H1 (cell line): ENCODE measurements around the gene CWC25. TPM values are rescaled to one million over a fixed set of nuclear protein-coding genes. Genes with fewer than 3 reads are reported as not detected.

ENCODE experiments used
- CTCF ChIA-PET: fragments of 300-600 bp; sonication (Branson Sonifier 250); formaldehyde crosslinking; loops from one replicate; lab custom pipeline; 2021; ENCODE audit not compliant: partially characterized antibody; lab: Charles Lee
- POLR2A ChIA-PET: fragments of 300-600 bp; sonication (Branson Sonifier 250); formaldehyde crosslinking; loops from one replicate; lab custom pipeline; 2021; ENCODE audit warnings: inconsistent platforms; ENCODE audit not compliant: partially characterized antibody; lab: Charles Lee
- DNase-seq, 2 experiments: peaks; one replicate each; pipeline versions ENCODE4 v3.0.0 to v3.0.0-alpha.2; 2010 to 2022; ENCODE audit warnings: low spot score in 2 of 2, low read depth in 1 of 2, mixed read lengths in 1 of 2
- FAIRE-seq: peaks from 2 replicates; lab custom pipeline; 2011; peaks lifted over from hg19 to GRCh38; lab: Jason Lieb, UNC
- H2AFZ ChIP-seq: 2 replicates; pipeline ENCODE4 v1.8.1; 2012; ENCODE audit warnings: low read length, inconsistent platforms
- H2AK5ac ChIP-seq: 2 replicates; pipeline ENCODE4 v1.6.1; 2013; ENCODE audit warnings: low read depth, low read length
- H2BK120ac ChIP-seq: replicated peaks from 2 replicates; pipeline ENCODE3; 2013; ENCODE audit warnings: low read depth, low read length, inconsistent platforms
- H2BK12ac ChIP-seq: 2 replicates; pipeline ENCODE4 v1.6.1; 2013; ENCODE audit warnings: low read depth, low read length
- H2BK15ac ChIP-seq: 2 replicates; pipeline ENCODE4 v1.6.1; 2013; ENCODE audit warnings: low read length
- H2BK20ac ChIP-seq: 2 replicates; pipeline ENCODE4 v1.6.1; 2013; ENCODE audit warnings: low read length
- H2BK5ac ChIP-seq: 2 replicates; pipeline ENCODE4 v1.6.1; 2013; ENCODE audit warnings: low read depth, low read length
- H3K14ac ChIP-seq: 2 replicates; pipeline ENCODE4 v1.6.1; 2013; ENCODE audit warnings: inconsistent platforms; ENCODE audit not compliant: insufficient read length
- H3K18ac ChIP-seq: 2 replicates; pipeline ENCODE4 v1.6.1; 2013; ENCODE audit warnings: low read length; ENCODE audit errors: extremely low read depth
- H3K23ac ChIP-seq: 2 replicates; pipeline ENCODE4 v1.6.1; 2013; ENCODE audit warnings: inconsistent platforms; ENCODE audit not compliant: insufficient read length
- H3K23me2 ChIP-seq: 2 replicates; pipeline ENCODE4 v1.6.1; 2013; ENCODE audit warnings: low read depth, low read length
- H3K27ac ChIP-seq: 2 replicates; pipeline ENCODE4 v1.6.1; 2011; ENCODE audit warnings: low read depth, low read length, inconsistent platforms
- H3K27me3 ChIP-seq, 4 experiments: replicated peaks in 1 of 4; 1 replicate in 1 of 4; 2 replicates in 3 of 4; pipeline versions ENCODE4 v1.6.1 to v1.8.1; 2011 to 2013; ENCODE audit warnings: low read length in 3 of 4, mild to moderate bottlenecking in 3 of 4, inconsistent platforms in 2 of 4, mixed read lengths in 2 of 4, moderate library complexity in 1 of 4; ENCODE audit not compliant: control insufficient read depth in 3 of 4, insufficient read depth in 3 of 4; ENCODE audit errors: extremely low read depth in 1 of 4
- H3K36me3 ChIP-seq, 4 experiments: 2 replicates each; pipeline versions ENCODE4 v1.6.1 to v1.8.1; 2011 to 2013; ENCODE audit warnings: mild to moderate bottlenecking in 4 of 4, low read length in 3 of 4, moderate library complexity in 2 of 4, control low read depth in 1 of 4, inconsistent platforms in 1 of 4; ENCODE audit not compliant: insufficient read depth in 4 of 4, control insufficient read depth in 2 of 4
- H3K4ac ChIP-seq: replicated peaks from 2 replicates; pipeline ENCODE3; 2013; ENCODE audit warnings: low read length, low read depth, mixed read lengths, inconsistent platforms; ENCODE audit not compliant: insufficient read length
- H3K4me1 ChIP-seq, 4 experiments: replicated peaks in 1 of 4; 1 replicate in 1 of 4; 2 replicates in 3 of 4; pipeline versions ENCODE4 v1.6.1 to v1.8.1; 2011 to 2013; ENCODE audit warnings: low read length in 3 of 4, inconsistent platforms in 2 of 4, mixed read lengths in 1 of 4; ENCODE audit not compliant: insufficient read depth in 4 of 4, control insufficient read depth in 3 of 4
- H3K4me2 ChIP-seq, 2 experiments: 2 replicates each; pipeline versions ENCODE4 v1.6.1 to v1.8.1; 2011 to 2013; ENCODE audit warnings: low read depth in 2 of 2, low read length in 2 of 2, control low read depth in 1 of 2, inconsistent platforms in 1 of 2, mild to moderate bottlenecking in 1 of 2; ENCODE audit not compliant: insufficient read depth in 1 of 2
- H3K4me3 ChIP-seq, 4 experiments: fragments of 200-600, 300-600 bp in 1 of 4; sonication (generic), shearing (Covaris generic), sonication (Bioruptor Twin) in 1 of 4; 2 replicates each; pipeline versions ENCODE4 v1.5.1 to v1.8.1; 2011 to 2016; ENCODE audit warnings: low read length in 4 of 4, low read depth in 3 of 4, control low read depth in 2 of 4, inconsistent platforms in 2 of 4, mild to moderate bottlenecking in 2 of 4, mixed read lengths in 1 of 4, moderate library complexity in 1 of 4; ENCODE audit not compliant: insufficient read depth in 2 of 4; ENCODE audit errors: extremely low read depth in 1 of 4
- H3K56ac ChIP-seq: replicated peaks from 2 replicates; pipeline ENCODE3; 2013; ENCODE audit warnings: low read depth, mild to moderate bottlenecking, mixed read lengths, low read length, inconsistent platforms; ENCODE audit not compliant: insufficient read length
- H3K79me1 ChIP-seq: 2 replicates; pipeline ENCODE4 v1.6.1; 2013; ENCODE audit warnings: low read depth, low read length, control low read depth
- H3K79me2 ChIP-seq, 2 experiments: 2 replicates each; pipeline versions ENCODE4 v1.6.1 to v1.8.1; 2012 to 2013; ENCODE audit warnings: low read length in 2 of 2, mild to moderate bottlenecking in 2 of 2, inconsistent platforms in 1 of 2; ENCODE audit not compliant: insufficient read depth in 2 of 2, control insufficient read depth in 1 of 2
- H3K9ac ChIP-seq, 4 experiments: replicated peaks in 1 of 4; 1 replicate in 1 of 4; 2 replicates in 3 of 4; pipeline versions ENCODE4 v1.6.1 to v1.8.1; 2011 to 2013; ENCODE audit warnings: low read depth in 3 of 4, low read length in 3 of 4, control low read depth in 2 of 4, mild to moderate bottlenecking in 2 of 4, moderate library complexity in 2 of 4, inconsistent platforms in 1 of 4; ENCODE audit errors: extremely low read depth in 1 of 4
- H3K9me3 ChIP-seq, 2 experiments: 2 replicates each; pipeline versions ENCODE4 v1.6.1 to v1.8.1; 2012 to 2013; ENCODE audit warnings: mild to moderate bottlenecking in 2 of 2, moderate library complexity in 2 of 2, control low read depth in 1 of 2, inconsistent platforms in 1 of 2, low read depth in 1 of 2, low read length in 1 of 2, mixed read lengths in 1 of 2; ENCODE audit not compliant: insufficient read depth in 2 of 2
- H4K20me1 ChIP-seq, 2 experiments: replicated peaks in 1 of 2; 2 replicates each; pipeline versions ENCODE3 to v1.8.1; 2011 to 2013; ENCODE audit warnings: inconsistent platforms in 2 of 2, low read length in 2 of 2, mild to moderate bottlenecking in 1 of 2; ENCODE audit not compliant: insufficient read depth in 2 of 2, control insufficient read depth in 1 of 2
- H4K5ac ChIP-seq: 2 replicates; pipeline ENCODE4 v1.6.1; 2013; ENCODE audit warnings: low read length, low read depth, mixed read lengths, inconsistent platforms; ENCODE audit not compliant: insufficient read length
- H4K8ac ChIP-seq: 2 replicates; pipeline ENCODE4 v1.8.0; 2013; ENCODE audit warnings: mild to moderate bottlenecking, moderate library complexity, low read length, inconsistent platforms; ENCODE audit not compliant: insufficient read depth; ENCODE audit errors: extremely low read depth
- H4K91ac ChIP-seq: replicated peaks from 2 replicates; pipeline ENCODE3; 2013; ENCODE audit warnings: low read length, mixed read lengths, inconsistent platforms; ENCODE audit not compliant: insufficient read length
- BACH1 ChIP-seq: IDR thresholded peaks from 2 replicates; pipeline ENCODE4 v1.6.1; 2012; ENCODE audit warnings: low read length, improper control_type of control experiment
- BRCA1 ChIP-seq: IDR thresholded peaks from 2 replicates; pipeline ENCODE4 v1.6.1; 2012; ENCODE audit warnings: low read depth, low read length, improper control_type of control experiment
- JUND ChIP-seq: IDR thresholded peaks from 2 replicates; pipeline ENCODE4 v1.6.1; 2011; ENCODE audit warnings: mild to moderate bottlenecking, improper control_type of control experiment, low read length
- KDM4A ChIP-seq: IDR thresholded peaks from one replicate; pipeline ENCODE4 v1.7.1; 2012; ENCODE audit warnings: low read depth, mild to moderate bottlenecking, moderate library complexity, low read length, inconsistent platforms; ENCODE audit not compliant: severe bottlenecking
- PHF8 ChIP-seq: fragments of 200-600 bp; sonication (generic); conservative IDR thresholded peaks from 2 replicates; pipeline ENCODE4 v1.7.1; 2012; ENCODE audit warnings: low read depth, mild to moderate bottlenecking, inconsistent platforms, low read length, moderate library complexity
- SIX5 ChIP-seq: IDR thresholded peaks from 2 replicates; pipeline ENCODE4 v1.6.1; 2011; ENCODE audit warnings: mild to moderate bottlenecking, low read depth, low read length
- WGBS, 2 experiments: shearing (Covaris generic) in 1 of 2; methylation state at CpG; one replicate each; pipeline versions ENCODE4 v1.1.6 to v1.1.7; 2013 to 2015; ENCODE audit warnings: low lambda C conversion rate in 2 of 2, mixed read lengths in 2 of 2, inconsistent platforms in 1 of 2, low coverage in 1 of 2, missing lambda C conversion rate in 1 of 2; ENCODE audit not compliant: insufficient replicate concordance in 2 of 2, insufficient coverage in 1 of 2, insufficient read length in 1 of 2; ENCODE audit errors: extremely low coverage in 1 of 2, missing lambda C conversion rate in 1 of 2; 5-methylcytosine and 5-hydroxymethylcytosine counted together
- polyA plus RNA-seq, 7 experiments: library from polyadenylated mRNA; depleted of rRNA in 3 of 7; stranded (reverse) in 5 of 7; unstranded in 2 of 7; fragments of >200 nt in 5 of 7; fragments of 200-250 nt in 2 of 7; gene quantifications; 1 replicate in 5 of 7; 2 replicates in 1 of 7; 4 replicates in 1 of 7; pipeline versions ENCODE4 v1.2.1 to v1.2.3, GENCODE V29; 2011 to 2013; ENCODE audit warnings: missing spikeins in 2 of 7, mixed read lengths in 2 of 7
- total RNA-seq: library from RNA; stranded (reverse); fragmentation: NEBNext Ultra II Directional; extraction: Animal tissue kit (Norgen Biotek cat#: 25700); gene quantifications from 2 replicates; pipeline ENCODE4 v1.2.1, GENCODE V29; 2021
- TF ChIP-seq, protein P1 (sequence below), 3 experiments: IDR thresholded peaks; 1 replicate in 2 of 3; 2 replicates in 1 of 3; pipeline versions ENCODE4 v1.5.1 to v1.6.1; 2011; ENCODE audit warnings: low read length in 3 of 3, mild to moderate bottlenecking in 3 of 3, inconsistent platforms in 2 of 3, low read depth in 1 of 3, moderate library complexity in 1 of 3; ENCODE audit not compliant: insufficient read depth in 1 of 3; ENCODE audit errors: control extremely low read depth in 1 of 3

The CWC25 gene
- total and polyA plus RNA-seq, 2 of the 8 experiments (the other 6 are each of a cell fraction or from before 2014, with no cell fraction given): 11.1 to 13.1 TPM

DNA sequence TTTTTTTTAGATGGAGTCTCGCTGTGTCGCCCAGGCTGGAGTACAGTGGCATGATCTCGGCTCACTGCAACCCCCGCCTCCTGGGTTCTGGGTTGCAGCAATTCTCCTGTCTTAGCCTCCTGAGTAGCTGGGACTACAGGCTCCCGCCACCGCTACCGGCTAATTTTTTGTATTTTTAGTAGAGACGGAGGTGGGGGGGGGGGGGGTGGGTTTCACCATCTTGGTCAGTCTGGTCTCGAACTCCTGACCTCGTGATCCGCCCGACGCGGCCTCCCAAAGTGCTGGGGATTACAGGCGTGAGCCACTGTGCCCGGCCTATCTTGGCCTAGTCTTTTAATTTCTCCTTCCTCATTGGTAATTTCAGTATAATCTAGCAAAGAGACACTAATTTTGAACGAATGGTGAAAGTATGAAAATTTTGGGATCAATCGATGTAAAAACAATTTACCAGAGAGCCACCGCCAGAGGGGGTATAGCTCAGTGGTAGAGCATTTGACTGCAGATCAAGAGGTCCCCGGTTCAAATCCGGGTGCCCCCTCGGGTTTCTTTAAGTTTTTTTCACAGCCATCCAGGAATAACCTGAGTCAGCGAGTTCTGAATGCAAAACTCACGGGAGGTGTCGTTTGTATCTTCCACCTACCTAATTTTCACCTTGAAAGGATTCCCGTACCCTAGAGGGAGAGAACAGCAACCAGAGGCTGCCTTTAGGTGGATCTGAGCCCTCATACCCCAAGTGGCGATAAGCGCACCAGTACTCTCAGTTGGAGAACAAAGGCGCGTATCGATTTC lies 42.3 kb upstream of the CWC25 start:
- Histone ChIP-seq H3K4me2 (peak overlapping the region; percentile 95 to 97), H4K20me1 (peaks cover 0 to 5% of the 10 kb centered on the region in 2 experiments), H3K4me1 (peaks cover 0 to 15% (median 7%) of the 10 kb centered on the region in 4 experiments; a peak in 6 of 7 replicates), H2BK15ac (no peak overlapping the region), H4K91ac (peak overlapping the region; percentile 15), H3K56ac (peak overlapping the region; percentile 28), H3K4ac (no peak overlapping the region), H3K9ac (peak overlapping the region in 3 of 4 experiments; percentile 36 to 55 (median 41); a peak in 4 of 7 replicates), H2AFZ (peak overlapping the region; percentile 38), H2BK120ac (peak overlapping the region; percentile 18), H2BK5ac (peak overlapping the region; percentile 63; the same call in 1 of the 2 replicates), H3K27ac (no peak overlapping the region), H2BK20ac (no peak overlapping the region), H3K4me3 (peak overlapping the region; percentile 88 to 100 (median 98)), H3K14ac (no peak overlapping the region), H3K23me2 (peaks cover 17% of the 10 kb centered on the region), H3K18ac (peak overlapping the region; percentile 65), H3K27me3 (no peaks in the 10 kb centered on the region), H3K79me1 (peaks cover 8% of the 10 kb centered on the region), H4K5ac (no peak overlapping the region), H3K23ac (no peak overlapping the region), H4K8ac (no peak overlapping the region; the same call in 1 of the 2 replicates), H2AK5ac (no peak overlapping the region), H3K79me2 (peaks cover 14 to 18% of the 10 kb centered on the region in 2 experiments), H2BK12ac (no peak overlapping the region), H3K9me3 (no peaks in the 10 kb centered on the region), H3K36me3 (0 out of 8 replicates have a peak, but pooled peaks cover 0 to under 1% (median 0%) of the 10 kb centered on the region in 4 experiments)
- DNase-seq (peak; percentile 54 to 86), FAIRE-seq (peak; percentile 24)
- POLR2A ChIA-PET: interaction anchor here (0.7 to 24.3 kb wide), 7 partner anchors 10 to 96 kb away, joined by 3 to 468 read pairs (median 4); partner anchors contain the start of genes CWC25, LASP1NB and RPL23
- CTCF ChIA-PET: interaction anchor here (0.8 to 2.7 kb wide), 15 partner anchors 8 to 289 kb away, joined by 3 to 10 read pairs (median 3); partner anchors contain the start of gene LASP1NB
- WGBS, 2 experiments: 15% methylated on average over 24 of the region's 31 CpGs; no CpG with 5 or more reads in 1 of the 2 experiments
- TF ChIP-seq PHF8: no peak; the same call in 1 of the 2 replicates
- no peak for TF ChIP-seq JUND
- peak; percentile 85 for TF ChIP-seq BACH1
- TF ChIP-seq BRCA1: no peak
- TF ChIP-seq SIX5: no peak
- TF ChIP-seq, protein P1, sequence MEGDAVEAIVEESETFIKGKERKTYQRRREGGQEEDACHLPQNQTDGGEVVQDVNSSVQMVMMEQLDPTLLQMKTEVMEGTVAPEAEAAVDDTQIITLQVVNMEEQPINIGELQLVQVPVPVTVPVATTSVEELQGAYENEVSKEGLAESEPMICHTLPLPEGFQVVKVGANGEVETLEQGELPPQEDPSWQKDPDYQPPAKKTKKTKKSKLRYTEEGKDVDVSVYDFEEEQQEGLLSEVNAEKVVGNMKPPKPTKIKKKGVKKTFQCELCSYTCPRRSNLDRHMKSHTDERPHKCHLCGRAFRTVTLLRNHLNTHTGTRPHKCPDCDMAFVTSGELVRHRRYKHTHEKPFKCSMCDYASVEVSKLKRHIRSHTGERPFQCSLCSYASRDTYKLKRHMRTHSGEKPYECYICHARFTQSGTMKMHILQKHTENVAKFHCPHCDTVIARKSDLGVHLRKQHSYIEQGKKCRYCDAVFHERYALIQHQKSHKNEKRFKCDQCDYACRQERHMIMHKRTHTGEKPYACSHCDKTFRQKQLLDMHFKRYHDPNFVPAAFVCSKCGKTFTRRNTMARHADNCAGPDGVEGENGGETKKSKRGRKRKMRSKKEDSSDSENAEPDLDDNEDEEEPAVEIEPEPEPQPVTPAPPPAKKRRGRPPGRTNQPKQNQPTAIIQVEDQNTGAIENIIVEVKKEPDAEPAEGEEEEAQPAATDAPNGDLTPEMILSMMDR (IDR thresholded peaks at IDR 0.05; ENCODE audit: control extremely low read depth in 1 of 3, insufficient read depth in 1 of 3, low read depth in 1 of 3, low read length in 3 of 3): 0 out of 4 replicates have a peak, but pooled peaks of 1 of the 3 experiments have one; percentile 14
- TF ChIP-seq KDM4A: no peak
